Gastroesophageal sphincter (tissue), 4 donors: ENCODE measurements around the gene CNIH1. TPM values are rescaled to one million over a fixed set of nuclear protein-coding genes. Genes with fewer than 3 reads are reported as not detected.
"Not testable (repeated sequence)": the region's sequence is repeated elsewhere in the genome, so short reads cannot be mapped to it uniquely, and the experiment has no call there.

ENCODE experiments used
- ATAC-seq: fragments of 150-250 bp; one replicate; pipeline ENCODE4 v1.9.1; 2016; ENCODE audit warnings: mild to moderate bottlenecking, moderate library complexity
- H3K27ac ChIP-seq, 4 donors: fragments of 200-600 bp; sonication (generic) in 3 of 4; 1 replicate in 3 of 4; 2 replicates in 1 of 4; pipeline ENCODE4 v1.5.1; 2016 to 2019
- H3K27me3 ChIP-seq: fragments of 200-600 bp; sonication (generic); one replicate; pipeline ENCODE4 v1.5.1; 2019
- H3K36me3 ChIP-seq, 2 donors: fragments of 200-600 bp; sonication (generic); one replicate each; pipeline ENCODE4 v1.5.1; 2019; ENCODE audit warnings: control low read depth in 1 of 2
- H3K4me1 ChIP-seq, 3 donors: fragments of 200-600 bp; sonication (generic); 1 replicate in 2 of 3; 2 replicates in 1 of 3; pipeline ENCODE4 v1.5.1; 2016 to 2019; ENCODE audit warnings: control low read depth in 2 of 3
- H3K4me3 ChIP-seq, 2 donors: fragments of 200-600 bp; sonication (generic); one replicate each; pipeline ENCODE4 v1.5.1; 2019; ENCODE audit warnings: mild to moderate bottlenecking in 1 of 2, moderate library complexity in 1 of 2
- H3K9me3 ChIP-seq, 3 donors: fragments of 200-600 bp; sonication (generic); one replicate each; pipeline ENCODE4 v1.5.1; 2017 to 2019; ENCODE audit warnings: control low read depth in 2 of 3
- CTCF ChIP-seq, 4 experiments: fragments of 200-600 bp in 2 of 4; fragments of 450-650 bp in 2 of 4; sonication (generic) in 1 of 4; IDR thresholded peaks; one replicate each; pipeline ENCODE4 v1.5.1; 2017 to 2019; ENCODE audit warnings: antibody characterized with exemption in 4 of 4, mild to moderate bottlenecking in 2 of 4, moderate library complexity in 2 of 4
- EP300 ChIP-seq: sonication (generic); formaldehyde crosslinking; IDR thresholded peaks from one replicate; pipeline ENCODE4 v1.6.1; 2017; ENCODE audit warnings: antibody characterized with exemption, mild to moderate bottlenecking
- POLR2A ChIP-seq, 2 donors: fragments of 450-650 bp; IDR thresholded peaks; one replicate each; pipeline ENCODE4 v1.6.1; 2017; ENCODE audit warnings: antibody characterized with exemption in 2 of 2, mild to moderate bottlenecking in 2 of 2, moderate library complexity in 1 of 2
- POLR2AphosphoS5 ChIP-seq: sonication (generic); formaldehyde crosslinking; IDR thresholded peaks from one replicate; pipeline ENCODE4 v1.6.1; 2017; ENCODE audit warnings: antibody characterized with exemption
- WGBS, 2 donors: methylation state at CpG; one replicate each; pipeline ENCODE4 v1.1.5; 2018; ENCODE audit warnings: low coverage in 1 of 2; 5-methylcytosine and 5-hydroxymethylcytosine counted together
- total RNA-seq, 4 donors: library from RNA; depleted of rRNA; stranded (reverse); fragments of >200 nt; gene quantifications; one replicate each; pipeline ENCODE4 v1.1.0, GENCODE V29; 2016

CNIH1 gene
- total RNA-seq, 4 donors from 2014 or later, result 96.8 to 179 (median 127) TPM

GRCh38 chr14:54446161-54446693 is 5.1 kb upstream of the CNIH1 start:
- no peak for TF ChIP-seq CTCF (IDR thresholded peaks at IDR 0.05)
- TF ChIP-seq EP300, result no peak
- TF ChIP-seq POLR2A (IDR thresholded peaks at IDR 0.05), result no peak
- TF ChIP-seq POLR2AphosphoS5, result no peak
- Histone ChIP-seq H3K27me3 (no peaks in the 10 kb centered on the region), H3K27ac (peak overlapping the region in 2 of 4 donors; percentile 18 to 45), H3K4me1 (peaks cover 0 to 28% (median 6%) of the 10 kb centered on the region in 3 donors), H3K4me3 (no peak overlapping the region), H3K9me3 (no peaks in the 10 kb centered on the region), H3K36me3 (no peaks in the 10 kb centered on the region)
- WGBS, 2 donors, result 12 to 50% methylated on average over 3 of the region's 5 CpGs
- no peak for ATAC-seq

GRCh38 chr14:54444681-54445080 is 3.5 kb upstream of the CNIH1 start:
- no peak overlapping the region for H3K27ac ChIP-seq
- TF ChIP-seq POLR2AphosphoS5 (no peak), CTCF (IDR thresholded peaks at IDR 0.05) (no peak), POLR2A (IDR thresholded peaks at IDR 0.05) (no peak), EP300 (no peak)
- WGBS, 2 donors, result 76 to 84% methylated on average over 7 of the region's 7 CpGs

GRCh38 chr14:54443981-54444380 is 2.8 kb upstream of the CNIH1 start:
- H3K36me3 ChIP-seq, result no peaks in the 10 kb centered on the region
- WGBS, 2 donors, result 88 to 95% methylated on average over 12 to 14 of the region's 18 CpGs
- peaks cover 6 to 43% (median 14%) of the 10 kb centered on the region in 3 donors for H3K4me1 ChIP-seq
- H3K4me3 ChIP-seq, result no peak overlapping the region
- no peaks in the 10 kb centered on the region for H3K27me3 ChIP-seq
- H3K27ac ChIP-seq, result no peak overlapping the region
- no peak for ATAC-seq
- H3K9me3 ChIP-seq, result no peaks in the 10 kb centered on the region
- TF ChIP-seq POLR2A (IDR thresholded peaks at IDR 0.05), result no peak
- TF ChIP-seq CTCF (IDR thresholded peaks at IDR 0.05), result no peak
- TF ChIP-seq EP300, result no peak
- no peak for TF ChIP-seq POLR2AphosphoS5

More at GRCh38 chr14:54444681-54445080, 3.5 kb upstream of the CNIH1 start:
- Histone ChIP-seq H3K4me1 (peaks cover 6 to 36% (median 12%) of the 10 kb centered on the region in 3 donors), H3K27me3 (no peaks in the 10 kb centered on the region), H3K36me3 (no peaks in the 10 kb centered on the region), H3K9me3 (no peaks in the 10 kb centered on the region), H3K4me3 (no peak overlapping the region)
- no peak for ATAC-seq

GRCh38 chr14:54442961-54443360 is 1.8 kb upstream of the CNIH1 start:
- WGBS, 2 donors, result no CpG with 5 or more reads among the region's 23 CpGs
- H3K36me3 ChIP-seq, H3K4me3 ChIP-seq, ATAC-seq, H3K27me3 ChIP-seq, H3K9me3 ChIP-seq, H3K27ac ChIP-seq: not testable (repeated sequence)
- H3K4me1 ChIP-seq, result peaks cover 6 to 52% (median 14%) of the 10 kb centered on the region in 3 donors

- WGBS, 2 donors, result 1 to 2% methylated on average over 5 of the region's 5 CpGs
- no peak for TF ChIP-seq EP300
- no peak for TF ChIP-seq CTCF (IDR thresholded peaks at IDR 0.05)
- TF ChIP-seq POLR2A (IDR thresholded peaks at IDR 0.05), result no peak
- TF ChIP-seq POLR2AphosphoS5, result no peak
- H3K27me3 ChIP-seq, result no peaks in the 10 kb centered on the region
- no peak for ATAC-seq
- H3K4me1 ChIP-seq, result peaks cover 6 to 56% (median 8%) of the 10 kb centered on the region in 3 donors
- peak overlapping the region; percentile 74 to 95 (median 94) for H3K27ac ChIP-seq
- no peaks in the 10 kb centered on the region for H3K36me3 ChIP-seq
- H3K9me3 ChIP-seq, result no peaks in the 10 kb centered on the region
- peak overlapping the region; percentile 60 to 67 for H3K4me3 ChIP-seq
These were observed 700 bp downstream of the CNIH1 start for GRCh38 chr14:54440476-54440872.
